Liver (tissue), 9 donors: ENCODE data around the gene NTM. TPM values are rescaled to one million over a fixed set of nuclear protein-coding genes. Genes with fewer than 3 reads are reported as not detected.

Source experiments
- DNase-seq: peaks from one replicate; pipeline ENCODE4 v3.0.0-alpha.2; 2017; ENCODE audit warnings: low spot score
- H3K27ac ChIP-seq, 2 donors: one replicate each; pipeline ENCODE4 v1.7.0; 2013; ENCODE audit warnings: inconsistent platforms in 2 of 2, low read length in 2 of 2, control low read depth in 1 of 2, low read depth in 1 of 2, mild to moderate bottlenecking in 1 of 2
- H3K27me3 ChIP-seq, 4 donors: one replicate each; pipeline versions ENCODE4 v1.6.1 to v1.7.0; 2013; ENCODE audit warnings: low read length in 3 of 4, inconsistent platforms in 1 of 4, mild to moderate bottlenecking in 1 of 4, moderate library complexity in 1 of 4; ENCODE audit not compliant: control insufficient read depth in 4 of 4, insufficient read depth in 4 of 4
- H3K36me3 ChIP-seq, 4 donors: one replicate each; pipeline versions ENCODE4 v1.6.1 to v1.7.0; 2013; ENCODE audit warnings: low read length in 3 of 4, mild to moderate bottlenecking in 3 of 4, low read depth in 1 of 4, moderate library complexity in 1 of 4; ENCODE audit not compliant: control insufficient read depth in 4 of 4, insufficient read depth in 3 of 4
- H3K4me1 ChIP-seq, 4 donors: one replicate each; pipeline versions ENCODE4 v1.6.1 to v1.7.0; 2013; ENCODE audit warnings: low read length in 3 of 4, mild to moderate bottlenecking in 3 of 4, moderate library complexity in 1 of 4; ENCODE audit not compliant: control insufficient read depth in 4 of 4, insufficient read depth in 4 of 4
- H3K4me3 ChIP-seq, 3 donors: one replicate each; pipeline versions ENCODE4 v1.6.1 to v1.7.0; 2013; ENCODE audit warnings: low read length in 3 of 3, control low read depth in 1 of 3, low read depth in 1 of 3, mild to moderate bottlenecking in 1 of 3
- H3K9ac ChIP-seq, 2 donors: one replicate each; pipeline ENCODE4 v1.7.0; 2013; ENCODE audit warnings: low read length in 2 of 2, mild to moderate bottlenecking in 2 of 2, moderate library complexity in 2 of 2, control low read depth in 1 of 2, low read depth in 1 of 2
- H3K9me3 ChIP-seq, 4 donors: one replicate each; pipeline versions ENCODE4 v1.6.1 to v1.7.0; 2013; ENCODE audit warnings: low read length in 3 of 4; ENCODE audit not compliant: control insufficient read depth in 4 of 4
- EGR1 ChIP-seq, 2 donors: IDR thresholded peaks; 2 replicates each; pipeline ENCODE4 v1.6.1; 2016 to 2018; ENCODE audit warnings: antibody characterized with exemption in 2 of 2, low read depth in 2 of 2
- FOXA1 ChIP-seq: IDR thresholded peaks from 2 replicates; pipeline ENCODE4 v1.6.1; 2016; ENCODE audit warnings: antibody characterized with exemption
- FOXA2 ChIP-seq: IDR thresholded peaks from 2 replicates; pipeline ENCODE4 v1.6.1; 2016; ENCODE audit warnings: antibody characterized with exemption
- GABPA ChIP-seq, 2 donors: IDR thresholded peaks in 1 of 2; conservative IDR thresholded peaks in 1 of 2; 2 replicates each; pipeline ENCODE4 v1.6.1; 2016; ENCODE audit warnings: antibody characterized with exemption in 2 of 2, mild to moderate bottlenecking in 1 of 2, moderate library complexity in 1 of 2
- HNF4A ChIP-seq, 2 donors: conservative IDR thresholded peaks; 2 replicates each; pipeline ENCODE4 v1.6.1; 2016; ENCODE audit warnings: antibody characterized with exemption in 2 of 2, mild to moderate bottlenecking in 2 of 2
- HNF4G ChIP-seq: IDR thresholded peaks from 2 replicates; pipeline ENCODE4 v1.6.1; 2016; ENCODE audit warnings: antibody characterized with exemption
- JUND ChIP-seq, 2 donors: IDR thresholded peaks; 2 replicates each; pipeline ENCODE4 v1.6.1; 2016; ENCODE audit warnings: antibody characterized with exemption in 2 of 2
- RAD21 ChIP-seq, 2 donors: IDR thresholded peaks; 2 replicates each; pipeline ENCODE4 v1.6.1; 2016; ENCODE audit warnings: antibody characterized with exemption in 2 of 2, mild to moderate bottlenecking in 2 of 2
- RXRA ChIP-seq, 2 donors: IDR thresholded peaks; 2 replicates each; pipeline ENCODE4 v1.6.1; 2017 to 2018; ENCODE audit warnings: antibody characterized with exemption in 2 of 2, mild to moderate bottlenecking in 1 of 2
- SP1 ChIP-seq: IDR thresholded peaks from 2 replicates; pipeline ENCODE4 v1.6.1; 2018; ENCODE audit warnings: antibody characterized with exemption, mild to moderate bottlenecking
- TAF1 ChIP-seq: conservative IDR thresholded peaks from 2 replicates; pipeline ENCODE4 v1.6.1; 2016; ENCODE audit warnings: antibody characterized with exemption, mild to moderate bottlenecking
- YY1 ChIP-seq: IDR thresholded peaks from 2 replicates; pipeline ENCODE4 v1.6.1; 2016; ENCODE audit warnings: antibody characterized with exemption, mild to moderate bottlenecking
- WGBS: extraction: QIAGEN DNeasy Blood & Tissue Kit; methylation state at CpG from one replicate; pipeline ENCODE4 v1.1.7; 2013; 5-methylcytosine and 5-hydroxymethylcytosine counted together
- polyA plus RNA-seq, 2 donors: library from polyadenylated mRNA; stranded (reverse) in 1 of 2; unstranded in 1 of 2; fragments of 200-250 nt in 1 of 2; fragments of >200 nt in 1 of 2; fragmentation: Nextera tagmentation in 1 of 2; extraction: Ambion mirVana in 1 of 2; gene quantifications; one replicate each; pipeline versions ENCODE4 v1.2.1 to v1.2.3, GENCODE V29; 2013 to 2015
- total RNA-seq, 2 donors: library from RNA; depleted of rRNA; stranded (reverse); fragments of >200 nt; gene quantifications; one replicate each; pipeline ENCODE4 v1.2.3, GENCODE V29; 2014
- TF ChIP-seq, protein P1 (sequence below): IDR thresholded peaks from 2 replicates; pipeline ENCODE4 v1.6.1; 2016; ENCODE audit warnings: antibody characterized with exemption
- TF ChIP-seq, protein P2 (sequence below): IDR thresholded peaks from 2 replicates; pipeline ENCODE4 v1.6.1; 2016; ENCODE audit warnings: antibody characterized with exemption
- TF ChIP-seq, protein P3 (sequence below): IDR thresholded peaks from 2 replicates; pipeline ENCODE4 v1.6.1; 2016; ENCODE audit warnings: antibody characterized with exemption
- TF ChIP-seq, protein P4 (sequence below): fragments of 150-350 bp; IDR thresholded peaks from 2 replicates; pipeline ENCODE4 v1.5.1; 2017; ENCODE audit warnings: improper control_type of control experiment, low read depth, low read length; ENCODE audit not compliant: missing input control
- TF ChIP-seq, protein P5 (sequence below): IDR thresholded peaks from 2 replicates; pipeline ENCODE4 v1.6.1; 2016; ENCODE audit warnings: antibody characterized with exemption, mild to moderate bottlenecking
- donor health status: healthy.
- donor health status: healthy.
- donor health status: healthy.
- donor health status: healthy.
- donor health status: healthy.

NTM gene
- total and polyA plus RNA-seq, 4 donors, result 0.08 to 1.1 (median 0.08) TPM; not detected in 1

DNA sequence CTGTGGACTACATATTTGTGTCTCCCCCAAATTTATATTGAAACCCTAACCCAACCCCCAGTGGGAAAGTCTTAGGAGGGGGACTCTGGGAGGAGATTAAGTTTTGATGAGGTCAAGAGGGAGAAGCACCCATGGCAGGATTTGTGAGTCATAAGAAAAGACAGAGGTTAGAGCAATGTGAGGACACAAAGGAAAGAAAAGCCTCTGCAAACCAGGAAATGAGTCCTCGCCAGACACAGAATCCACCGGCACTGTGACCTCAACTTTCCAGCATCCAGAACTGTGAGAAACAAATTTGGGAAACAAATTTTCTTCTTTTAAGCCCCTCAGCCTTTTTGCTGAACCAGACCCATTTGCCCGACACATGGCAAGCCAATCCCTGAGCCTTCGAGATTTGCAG, 397.0 kb downstream of the NTM start (continued):
- no peak for TF ChIP-seq GABPA (IDR thresholded peaks at IDR 0.05 in 1 of 2, conservative IDR thresholded peaks at IDR 0.05 in 1 of 2)
- TF ChIP-seq, protein P1, sequence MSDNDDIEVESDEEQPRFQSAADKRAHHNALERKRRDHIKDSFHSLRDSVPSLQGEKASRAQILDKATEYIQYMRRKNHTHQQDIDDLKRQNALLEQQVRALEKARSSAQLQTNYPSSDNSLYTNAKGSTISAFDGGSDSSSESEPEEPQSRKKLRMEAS, result no peak
- TF ChIP-seq, protein P2, sequence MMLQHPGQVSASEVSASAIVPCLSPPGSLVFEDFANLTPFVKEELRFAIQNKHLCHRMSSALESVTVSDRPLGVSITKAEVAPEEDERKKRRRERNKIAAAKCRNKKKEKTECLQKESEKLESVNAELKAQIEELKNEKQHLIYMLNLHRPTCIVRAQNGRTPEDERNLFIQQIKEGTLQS, result no peak

DNA sequence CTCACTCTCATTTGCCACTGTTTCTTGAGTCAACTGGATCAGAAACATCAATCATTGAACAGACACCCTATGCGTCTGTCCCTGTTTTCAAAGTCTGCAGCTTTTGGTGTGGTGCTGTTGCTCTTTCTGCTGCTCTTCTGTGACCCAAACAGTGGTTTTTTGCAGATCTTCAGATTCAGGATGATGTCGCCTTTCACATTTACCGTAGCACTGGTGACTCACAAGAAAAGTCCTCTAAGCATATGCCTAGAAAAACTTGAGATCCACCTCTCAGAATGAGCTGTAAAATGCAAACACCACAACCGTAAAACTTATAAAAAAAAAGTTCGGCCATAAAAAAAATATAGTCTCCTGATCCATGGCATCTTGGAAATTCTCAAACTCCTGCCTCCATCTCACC, 400.4 kb downstream of the NTM start:
- no peak for DNase-seq
- Histone ChIP-seq H3K4me1 (no peaks in the 10 kb centered on the region), H3K27ac (no peak overlapping the region), H3K4me3 (no peak overlapping the region), H3K9ac (no peak overlapping the region), H3K27me3 (peaks cover 0 to 12% (median 2%) of the 10 kb centered on the region in 4 donors), H3K36me3 (no peaks in the 10 kb centered on the region), H3K9me3 (peaks cover 0 to 7% (median 0%) of the 10 kb centered on the region in 4 donors)
- TF ChIP-seq YY1 (no peak), FOXA1 (no peak), SP1 (no peak), RAD21 (IDR thresholded peaks at IDR 0.05) (no peak), TAF1 (no peak), RXRA (IDR thresholded peaks at IDR 0.05) (no peak)
- TF ChIP-seq, protein P3, sequence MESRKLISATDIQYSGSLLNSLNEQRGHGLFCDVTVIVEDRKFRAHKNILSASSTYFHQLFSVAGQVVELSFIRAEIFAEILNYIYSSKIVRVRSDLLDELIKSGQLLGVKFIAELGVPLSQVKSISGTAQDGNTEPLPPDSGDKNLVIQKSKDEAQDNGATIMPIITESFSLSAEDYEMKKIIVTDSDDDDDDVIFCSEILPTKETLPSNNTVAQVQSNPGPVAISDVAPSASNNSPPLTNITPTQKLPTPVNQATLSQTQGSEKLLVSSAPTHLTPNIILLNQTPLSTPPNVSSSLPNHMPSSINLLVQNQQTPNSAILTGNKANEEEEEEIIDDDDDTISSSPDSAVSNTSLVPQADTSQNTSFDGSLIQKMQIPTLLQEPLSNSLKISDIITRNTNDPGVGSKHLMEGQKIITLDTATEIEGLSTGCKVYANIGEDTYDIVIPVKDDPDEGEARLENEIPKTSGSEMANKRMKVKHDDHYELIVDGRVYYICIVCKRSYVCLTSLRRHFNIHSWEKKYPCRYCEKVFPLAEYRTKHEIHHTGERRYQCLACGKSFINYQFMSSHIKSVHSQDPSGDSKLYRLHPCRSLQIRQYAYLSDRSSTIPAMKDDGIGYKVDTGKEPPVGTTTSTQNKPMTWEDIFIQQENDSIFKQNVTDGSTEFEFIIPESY, result no peak
- TF ChIP-seq, protein P4, sequence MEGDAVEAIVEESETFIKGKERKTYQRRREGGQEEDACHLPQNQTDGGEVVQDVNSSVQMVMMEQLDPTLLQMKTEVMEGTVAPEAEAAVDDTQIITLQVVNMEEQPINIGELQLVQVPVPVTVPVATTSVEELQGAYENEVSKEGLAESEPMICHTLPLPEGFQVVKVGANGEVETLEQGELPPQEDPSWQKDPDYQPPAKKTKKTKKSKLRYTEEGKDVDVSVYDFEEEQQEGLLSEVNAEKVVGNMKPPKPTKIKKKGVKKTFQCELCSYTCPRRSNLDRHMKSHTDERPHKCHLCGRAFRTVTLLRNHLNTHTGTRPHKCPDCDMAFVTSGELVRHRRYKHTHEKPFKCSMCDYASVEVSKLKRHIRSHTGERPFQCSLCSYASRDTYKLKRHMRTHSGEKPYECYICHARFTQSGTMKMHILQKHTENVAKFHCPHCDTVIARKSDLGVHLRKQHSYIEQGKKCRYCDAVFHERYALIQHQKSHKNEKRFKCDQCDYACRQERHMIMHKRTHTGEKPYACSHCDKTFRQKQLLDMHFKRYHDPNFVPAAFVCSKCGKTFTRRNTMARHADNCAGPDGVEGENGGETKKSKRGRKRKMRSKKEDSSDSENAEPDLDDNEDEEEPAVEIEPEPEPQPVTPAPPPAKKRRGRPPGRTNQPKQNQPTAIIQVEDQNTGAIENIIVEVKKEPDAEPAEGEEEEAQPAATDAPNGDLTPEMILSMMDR, result no peak
- 73% methylated on average over 5 of the region's 5 CpGs for WGBS

DNA sequence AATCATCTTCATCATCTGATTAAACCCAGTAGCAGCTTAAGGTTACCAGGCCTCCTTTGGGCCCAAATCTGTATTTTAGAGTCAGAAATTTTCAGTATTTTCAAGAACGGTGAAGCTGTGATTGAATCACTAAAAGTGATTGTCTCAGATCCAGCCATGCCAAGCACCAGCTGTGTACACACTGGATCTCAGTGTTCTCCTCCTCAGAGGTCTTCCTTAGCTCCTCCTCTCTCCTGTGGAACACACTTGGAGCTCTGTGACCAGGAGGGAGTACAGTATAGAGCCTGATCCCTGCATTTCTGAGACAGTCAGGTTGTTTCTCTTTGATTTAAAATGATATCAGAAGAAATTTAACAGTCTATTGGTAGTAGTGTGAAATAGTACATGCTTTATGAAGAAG, 401.1 kb downstream of the NTM start:
- DNase-seq, result no peak
- H3K4me3 ChIP-seq, result no peak overlapping the region
- 61% methylated on average over 1 of the region's 1 CpG for WGBS
- H3K27me3 ChIP-seq, result peaks cover 0 to 8% (median 2%) of the 10 kb centered on the region in 4 donors
- no peak for TF ChIP-seq FOXA2
- TF ChIP-seq, protein P5, sequence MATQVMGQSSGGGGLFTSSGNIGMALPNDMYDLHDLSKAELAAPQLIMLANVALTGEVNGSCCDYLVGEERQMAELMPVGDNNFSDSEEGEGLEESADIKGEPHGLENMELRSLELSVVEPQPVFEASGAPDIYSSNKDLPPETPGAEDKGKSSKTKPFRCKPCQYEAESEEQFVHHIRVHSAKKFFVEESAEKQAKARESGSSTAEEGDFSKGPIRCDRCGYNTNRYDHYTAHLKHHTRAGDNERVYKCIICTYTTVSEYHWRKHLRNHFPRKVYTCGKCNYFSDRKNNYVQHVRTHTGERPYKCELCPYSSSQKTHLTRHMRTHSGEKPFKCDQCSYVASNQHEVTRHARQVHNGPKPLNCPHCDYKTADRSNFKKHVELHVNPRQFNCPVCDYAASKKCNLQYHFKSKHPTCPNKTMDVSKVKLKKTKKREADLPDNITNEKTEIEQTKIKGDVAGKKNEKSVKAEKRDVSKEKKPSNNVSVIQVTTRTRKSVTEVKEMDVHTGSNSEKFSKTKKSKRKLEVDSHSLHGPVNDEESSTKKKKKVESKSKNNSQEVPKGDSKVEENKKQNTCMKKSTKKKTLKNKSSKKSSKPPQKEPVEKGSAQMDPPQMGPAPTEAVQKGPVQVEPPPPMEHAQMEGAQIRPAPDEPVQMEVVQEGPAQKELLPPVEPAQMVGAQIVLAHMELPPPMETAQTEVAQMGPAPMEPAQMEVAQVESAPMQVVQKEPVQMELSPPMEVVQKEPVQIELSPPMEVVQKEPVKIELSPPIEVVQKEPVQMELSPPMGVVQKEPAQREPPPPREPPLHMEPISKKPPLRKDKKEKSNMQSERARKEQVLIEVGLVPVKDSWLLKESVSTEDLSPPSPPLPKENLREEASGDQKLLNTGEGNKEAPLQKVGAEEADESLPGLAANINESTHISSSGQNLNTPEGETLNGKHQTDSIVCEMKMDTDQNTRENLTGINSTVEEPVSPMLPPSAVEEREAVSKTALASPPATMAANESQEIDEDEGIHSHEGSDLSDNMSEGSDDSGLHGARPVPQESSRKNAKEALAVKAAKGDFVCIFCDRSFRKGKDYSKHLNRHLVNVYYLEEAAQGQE, result no peak
- TF ChIP-seq HNF4A (conservative IDR thresholded peaks at IDR 0.05), result no peak
- no peak for TF ChIP-seq TAF1
- TF ChIP-seq, protein P2, result no peak
- TF ChIP-seq SP1, result no peak
- no peak for TF ChIP-seq JUND (IDR thresholded peaks at IDR 0.05)
- no peak for TF ChIP-seq FOXA1
- TF ChIP-seq HNF4G, result no peak
- no peak for TF ChIP-seq EGR1 (IDR thresholded peaks at IDR 0.05; ENCODE audit: low read depth in 2 of 2)
- TF ChIP-seq, protein P4, result no peak
- no peak for TF ChIP-seq RXRA (IDR thresholded peaks at IDR 0.05)
- TF ChIP-seq, protein P3, result no peak
- TF ChIP-seq YY1, result no peak
- TF ChIP-seq GABPA (IDR thresholded peaks at IDR 0.05 in 1 of 2, conservative IDR thresholded peaks at IDR 0.05 in 1 of 2), result no peak
- no peak for TF ChIP-seq RAD21 (IDR thresholded peaks at IDR 0.05)
- no peaks in the 10 kb centered on the region for H3K4me1 ChIP-seq
- no peak overlapping the region for H3K27ac ChIP-seq
- H3K9ac ChIP-seq, result no peak overlapping the region
- peaks cover 0 to 7% (median 0%) of the 10 kb centered on the region in 4 donors for H3K9me3 ChIP-seq
- H3K36me3 ChIP-seq, result no peaks in the 10 kb centered on the region
